ENCODE measurements around the gene KLHL40. TPM values are rescaled to one million over a fixed set of nuclear protein-coding genes. Genes with fewer than 3 reads are reported as not detected.

KLHL40 gene
- total RNA-seq, 1 donor from 2014 or later = not detected

DNA sequence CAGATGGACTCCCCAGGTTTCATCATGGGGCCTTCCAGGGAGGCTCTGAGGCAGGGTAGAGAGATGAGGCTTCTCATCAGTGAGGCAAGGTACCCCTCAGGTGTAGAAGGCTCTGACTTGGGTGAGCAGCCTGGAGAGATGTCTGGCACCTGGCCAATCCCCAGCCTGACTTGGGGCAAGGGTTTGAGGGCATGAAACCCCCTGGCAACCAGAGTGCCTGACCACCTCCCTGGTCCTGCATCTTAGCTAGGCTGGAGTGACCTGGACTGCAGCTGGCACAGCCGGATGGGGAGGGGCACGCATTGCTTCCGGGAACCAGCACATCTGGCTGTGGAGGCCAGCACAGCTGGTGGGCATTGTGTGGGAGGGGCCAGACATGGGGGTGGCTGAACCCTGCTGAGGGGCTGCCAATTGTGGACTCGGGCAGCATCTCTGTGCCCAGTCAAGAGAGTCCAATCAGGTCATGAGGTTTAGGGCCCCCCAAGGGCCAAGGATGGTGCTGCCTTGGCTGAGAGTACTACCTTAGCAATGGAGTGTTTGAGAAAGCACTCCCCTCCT is 29.9 kb upstream of the KLHL40 start:
- Mint-ChIP-seq H3K4me3 (ENCODE audit: unreplicated experiment) (peak overlapping the region; percentile 77), H3K36me3 (ENCODE audit: low read depth, unreplicated experiment) (peaks cover 6% of the 10 kb centered on the region), H3K27ac (ENCODE audit: unreplicated experiment) (peak overlapping the region; percentile 53), H3K9me3 (ENCODE audit: unreplicated experiment) (no peaks in the 10 kb centered on the region), H3K27me3 (ENCODE audit: low read depth, unreplicated experiment) (no peaks in the 10 kb centered on the region), H3K4me1 (ENCODE audit: low read depth, unreplicated experiment) (peaks cover 33% of the 10 kb centered on the region)
- Histone ChIP-seq H4K20me1 (ENCODE audit: insufficient read depth, low read length) (peaks cover 59% of the 10 kb centered on the region), H3K4me3 (ENCODE audit: insufficient read depth, low read depth, low read length) (peak overlapping the region; percentile 69), H3K9me3 (ENCODE audit: insufficient read depth, low read depth, low read length) (no peaks in the 10 kb centered on the region), H3K4me1 (ENCODE audit: insufficient read depth, low read length) (peaks cover 55% of the 10 kb centered on the region), H3K4me2 (ENCODE audit: low read length) (peak overlapping the region; percentile 97), H3K27me3 (ENCODE audit: insufficient read depth, low read length) (no peaks in the 10 kb centered on the region), H3K36me3 (ENCODE audit: insufficient read depth, low read length) (no peaks in the 10 kb centered on the region), H2AFZ (ENCODE audit: low read depth, low read length) (no peak overlapping the region), H3K9ac (ENCODE audit: low read length) (peak overlapping the region; percentile 89), H3K27ac (ENCODE audit: low read depth, low read length) (peak overlapping the region; percentile 74), H3K79me2 (ENCODE audit: insufficient read depth, low read length) (peaks cover 47% of the 10 kb centered on the region)
- FAIRE-seq (no peak), DNase-seq (ENCODE audit: low read depth) (no peak)
- TF ChIP-seq EZH2 (IDR thresholded peaks at IDR 0.05; ENCODE audit: insufficient read depth, low read length) (no peak), CTCF (IDR thresholded peaks at IDR 0.05; ENCODE audit: insufficient read depth, low read depth, low read length) (no peak)

GRCh38 chr3:42655980-42656679 is 29.2 kb upstream of the KLHL40 start:
- no peak for FAIRE-seq
- peaks cover 44% of the 10 kb centered on the region for H3K79me2 ChIP-seq (ENCODE audit: insufficient read depth, low read length)

More at GRCh38 chr3:42655980-42656679, 29.2 kb upstream of the KLHL40 start:
- peak overlapping the region; percentile 89 for H3K9ac ChIP-seq (ENCODE audit: low read length)
- no peaks in the 10 kb centered on the region for H3K27me3 Mint-ChIP-seq (ENCODE audit: low read depth, unreplicated experiment)
- H3K36me3 ChIP-seq (ENCODE audit: insufficient read depth, low read length) = no peaks in the 10 kb centered on the region
- H3K4me1 ChIP-seq (ENCODE audit: insufficient read depth, low read length) = peaks cover 49% of the 10 kb centered on the region
- H4K20me1 ChIP-seq (ENCODE audit: insufficient read depth, low read length) = peaks cover 60% of the 10 kb centered on the region
- H2AFZ ChIP-seq (ENCODE audit: low read depth, low read length) = no peak overlapping the region
- peak overlapping the region; percentile 61 for H3K4me3 Mint-ChIP-seq (ENCODE audit: unreplicated experiment)
- peak; percentile 58 for DNase-seq (ENCODE audit: low read depth)
- peaks cover 7% of the 10 kb centered on the region for H3K36me3 Mint-ChIP-seq (ENCODE audit: low read depth, unreplicated experiment)
- peaks cover 26% of the 10 kb centered on the region for H3K4me1 Mint-ChIP-seq (ENCODE audit: low read depth, unreplicated experiment)
- peak overlapping the region; percentile 29 for H3K27ac Mint-ChIP-seq (ENCODE audit: unreplicated experiment)
- H3K9me3 ChIP-seq (ENCODE audit: insufficient read depth, low read depth, low read length) = no peaks in the 10 kb centered on the region
- no peak overlapping the region for H3K4me3 ChIP-seq (ENCODE audit: insufficient read depth, low read depth, low read length)
- H3K9me3 Mint-ChIP-seq (ENCODE audit: unreplicated experiment) = no peaks in the 10 kb centered on the region
- peak overlapping the region; percentile 97 for H3K4me2 ChIP-seq (ENCODE audit: low read length)
- TF ChIP-seq CTCF (IDR thresholded peaks at IDR 0.05; ENCODE audit: insufficient read depth, low read depth, low read length) = no peak
- TF ChIP-seq EZH2 (IDR thresholded peaks at IDR 0.05; ENCODE audit: insufficient read depth, low read length) = no peak
- no peaks in the 10 kb centered on the region for H3K27me3 ChIP-seq (ENCODE audit: insufficient read depth, low read length)
- peak overlapping the region; percentile 2 for H3K27ac ChIP-seq (ENCODE audit: low read depth, low read length)
